Measurements from ENCODE around the gene COL19A1. TPM values are rescaled to one million over a fixed set of nuclear protein-coding genes. Genes with fewer than 3 reads are reported as not detected.
"Not testable (repeated sequence)": the region's sequence is repeated elsewhere in the genome, so short reads cannot be mapped to it uniquely, and the experiment has no call there.

COL19A1 gene
- total RNA-seq, 1 experiment from 2014 or later = not detected

- BruUV-seq (replicated peaks) = no TSS peak
- intact Hi-C loops (cut with micrococcal nuclease) = no loop called here
- POLR2A ChIA-PET = interaction anchor here (0.6 kb wide), 1 partner anchor 15 kb away, joined by 4 read pairs; no protein-coding TSS in a partner anchor
- CTCF ChIA-PET = interaction anchor here (0.6 to 1.0 kb wide), 2 partner anchors 117 to 157 kb away, joined by 3 to 4 read pairs; partner anchors contain the start of gene LMBRD1
- TF ChIP-seq CTCF (IDR thresholded peaks at IDR 0.05; ENCODE audit: unreplicated experiment) = no peak
- Mint-ChIP-seq H3K4me3 (ENCODE audit: unreplicated experiment) (no peak overlapping the region), H3K27ac (ENCODE audit: low read depth, unreplicated experiment) (no peak overlapping the region), H3K36me3 (ENCODE audit: insufficient read depth, unreplicated experiment) (no peaks in the 10 kb centered on the region), H3K9me3 (ENCODE audit: unreplicated experiment) (no peaks in the 10 kb centered on the region), H3K27me3 (ENCODE audit: insufficient read depth, unreplicated experiment) (peaks cover 73% of the 10 kb centered on the region), H3K4me1 (ENCODE audit: insufficient read depth, unreplicated experiment) (no peaks in the 10 kb centered on the region)
- DNase-seq (ENCODE audit: unreplicated experiment) = no peak
Observed at GRCh38 chr6:69953491-69953890, 87.1 kb downstream of the COL19A1 start.

- no peak for DNase-seq (ENCODE audit: unreplicated experiment)
- no peaks in the 10 kb centered on the region for H3K9me3 Mint-ChIP-seq (ENCODE audit: unreplicated experiment)
- no TSS peak for BruUV-seq (replicated peaks)
- ChIA-PET POLR2A (no interaction called here), CTCF (no interaction called here)
- H3K27ac Mint-ChIP-seq (ENCODE audit: low read depth, unreplicated experiment) = no peak overlapping the region
- H3K4me1 Mint-ChIP-seq (ENCODE audit: insufficient read depth, unreplicated experiment) = no peaks in the 10 kb centered on the region
- TF ChIP-seq CTCF (IDR thresholded peaks at IDR 0.05; ENCODE audit: unreplicated experiment) = no peak
- H3K36me3 Mint-ChIP-seq (ENCODE audit: insufficient read depth, unreplicated experiment) = no peaks in the 10 kb centered on the region
- peaks cover 74% of the 10 kb centered on the region for H3K27me3 Mint-ChIP-seq (ENCODE audit: insufficient read depth, unreplicated experiment)
- H3K4me3 Mint-ChIP-seq (ENCODE audit: unreplicated experiment) = no peak overlapping the region
- intact Hi-C loops (cut with micrococcal nuclease) = no loop called here
Observed at GRCh38 chr6:69954733-69955132, 88.4 kb downstream of the COL19A1 start.

- no peak for DNase-seq (ENCODE audit: unreplicated experiment)
- Mint-ChIP-seq H3K4me3 (ENCODE audit: unreplicated experiment) (no peak overlapping the region), H3K36me3 (ENCODE audit: insufficient read depth, unreplicated experiment) (no peaks in the 10 kb centered on the region), H3K27me3 (ENCODE audit: insufficient read depth, unreplicated experiment) (peaks cover 74% of the 10 kb centered on the region), H3K27ac (ENCODE audit: low read depth, unreplicated experiment) (no peak overlapping the region), H3K4me1 (ENCODE audit: insufficient read depth, unreplicated experiment) (no peaks in the 10 kb centered on the region), H3K9me3 (ENCODE audit: unreplicated experiment) (no peaks in the 10 kb centered on the region)
- POLR2A ChIA-PET = no interaction called here
- TF ChIP-seq CTCF (IDR thresholded peaks at IDR 0.05; ENCODE audit: unreplicated experiment) = no peak
- CTCF ChIA-PET = interaction anchor here (0.7 kb wide), 1 partner anchor 922 kb away, joined by 3 read pairs; no protein-coding TSS in a partner anchor
- intact Hi-C loops (cut with micrococcal nuclease) = no loop called here
- BruUV-seq (replicated peaks) = no TSS peak
Observed at GRCh38 chr6:69957985-69958559, 91.7 kb downstream of the COL19A1 start.

- Mint-ChIP-seq H3K4me3 (ENCODE audit: unreplicated experiment) (no peak overlapping the region), H3K36me3 (ENCODE audit: insufficient read depth, unreplicated experiment) (no peaks in the 10 kb centered on the region), H3K9me3 (ENCODE audit: unreplicated experiment) (no peaks in the 10 kb centered on the region), H3K4me1 (ENCODE audit: insufficient read depth, unreplicated experiment) (no peaks in the 10 kb centered on the region), H3K27ac (ENCODE audit: low read depth, unreplicated experiment) (no peak overlapping the region), H3K27me3 (ENCODE audit: insufficient read depth, unreplicated experiment) (peaks cover 75% of the 10 kb centered on the region)
- intact Hi-C loops (cut with micrococcal nuclease) = no loop called here
- BruUV-seq (replicated peaks) = no TSS peak
- no peak for TF ChIP-seq CTCF (IDR thresholded peaks at IDR 0.05; ENCODE audit: unreplicated experiment)
- POLR2A ChIA-PET = no interaction called here
- CTCF ChIA-PET = no interaction called here
- DNase-seq (ENCODE audit: unreplicated experiment) = no peak
Observed at GRCh38 chr6:69958978-69959377, 92.6 kb downstream of the COL19A1 start.

- intact Hi-C loops (cut with micrococcal nuclease); H3K4me3 Mint-ChIP-seq (ENCODE audit: unreplicated experiment); DNase-seq (ENCODE audit: unreplicated experiment); H3K27ac Mint-ChIP-seq (ENCODE audit: low read depth, unreplicated experiment); H3K9me3 Mint-ChIP-seq (ENCODE audit: unreplicated experiment); CTCF ChIA-PET; BruUV-seq (replicated peaks); H3K36me3 Mint-ChIP-seq (ENCODE audit: insufficient read depth, unreplicated experiment); H3K4me1 Mint-ChIP-seq (ENCODE audit: insufficient read depth, unreplicated experiment); POLR2A ChIA-PET: not testable (repeated sequence)
- H3K27me3 Mint-ChIP-seq (ENCODE audit: insufficient read depth, unreplicated experiment) = peaks cover 83% of the 10 kb centered on the region
Observed at GRCh38 chr6:69965974-69966373, 99.6 kb downstream of the COL19A1 start.
